Panc1 (cell line): ENCODE data around the gene BEGAIN. TPM values are rescaled to one million over a fixed set of nuclear protein-coding genes. Genes with fewer than 3 reads are reported as not detected.

ENCODE experiments used
- ATAC-seq: fragments of 200-7000 bp; cut with Tn5 transposase; 2 replicates; pipeline ENCODE4 v1.9.1; 2020; ENCODE audit warnings: mild to moderate bottlenecking, moderate library complexity
- BruUV-seq: library from RNA; stranded (reverse); fragments of 400-500 nt; replicated peaks from 2 replicates; lab custom pipeline; 2021; lab: Mats Ljungman, UMichigan
- CTCF ChIA-PET: fragments of 300-600 bp; sonication (Branson Sonifier 250); formaldehyde crosslinking; loops from one replicate; lab custom pipeline; 2022; ENCODE audit warnings: antibody characterized with exemption; lab: Charles Lee
- POLR2A ChIA-PET: fragments of 300-600 bp; sonication (Branson Sonifier 250); formaldehyde crosslinking; loops from one replicate; lab custom pipeline; 2022; ENCODE audit warnings: antibody characterized with exemption; lab: Charles Lee
- DNase-seq: peaks from one replicate; pipeline ENCODE4 v3.0.0-alpha.2; 2010; ENCODE audit warnings: low read depth, low spot score
- H3K27ac ChIP-seq: 2 replicates; pipeline ENCODE4 v1.5.1; 2011; ENCODE audit warnings: mild to moderate bottlenecking, low read length, inconsistent platforms
- H3K27me3 ChIP-seq: fragments of 200-500 bp; sonication (Bioruptor generic); 2 replicates; pipeline ENCODE4 v1.6.0; 2014; ENCODE audit warnings: low read length, inconsistent platforms; ENCODE audit not compliant: control insufficient read depth, insufficient read depth
- H3K36me3 ChIP-seq: fragments of 200-500 bp; sonication (Bioruptor generic); 2 replicates; pipeline ENCODE4 v1.5.1; 2014; ENCODE audit warnings: inconsistent platforms, mild to moderate bottlenecking, low read length, moderate library complexity; ENCODE audit not compliant: control insufficient read depth, insufficient read depth
- H3K4me1 ChIP-seq: 2 replicates; pipeline ENCODE4 v1.5.1; 2011; ENCODE audit warnings: inconsistent platforms, mild to moderate bottlenecking, low read length, moderate library complexity; ENCODE audit not compliant: control insufficient read depth, insufficient read depth
- H3K4me3 ChIP-seq, 2 experiments: 2 replicates each; pipeline ENCODE4 v1.5.1; 2011 to 2012; ENCODE audit warnings: low read depth in 2 of 2, low read length in 2 of 2, mild to moderate bottlenecking in 2 of 2, inconsistent platforms in 1 of 2, moderate library complexity in 1 of 2
- H3K9me3 ChIP-seq: fragments of 200-500 bp; sonication (Bioruptor generic); 2 replicates; pipeline ENCODE4 v1.5.1; 2014; ENCODE audit warnings: low read depth, mild to moderate bottlenecking, inconsistent platforms, low read length, moderate library complexity; ENCODE audit not compliant: control insufficient read depth, insufficient read depth
- POLR2AphosphoS5 ChIP-seq: IDR thresholded peaks from 2 replicates; pipeline ENCODE4 v1.6.1; 2012; ENCODE audit warnings: mild to moderate bottlenecking, low read depth, low read length, moderate library complexity
- SIN3A ChIP-seq: IDR thresholded peaks from 2 replicates; pipeline ENCODE4 v1.6.1; 2012; ENCODE audit warnings: low read depth, mild to moderate bottlenecking, low read length, moderate library complexity, borderline replicate concordance; ENCODE audit not compliant: insufficient read depth
- TCF7L2 ChIP-seq: IDR thresholded peaks from 2 replicates; pipeline ENCODE4 v1.6.1; 2011; ENCODE audit warnings: mild to moderate bottlenecking, low read depth, low read length, inconsistent platforms
- in situ Hi-C: cut with HindIII; loops from 2 replicates; pipeline ENCODE4 v1.10.0; 2016; ENCODE audit warnings: low sequenced_read_pairs, low pct_unique_long_range_greater_than_20kb
- intact Hi-C: fragments of 100-400 bp; cut with micrococcal nuclease; formaldehyde crosslinking; loops from one replicate; pipeline ENCODE4 v1.10.0; 2022; ENCODE audit not compliant: unreplicated experiment
- total RNA-seq: library from RNA; stranded (reverse); gene quantifications from one replicate; pipeline ENCODE4 v1.2.1, GENCODE V29; 2021; ENCODE audit not compliant: unreplicated experiment
- TF ChIP-seq, protein P1 (sequence below): fragments of 450-650 bp; IDR thresholded peaks from 2 replicates; pipeline ENCODE4 v1.5.1; 2017; ENCODE audit warnings: mild to moderate bottlenecking
- TF ChIP-seq, protein P2 (sequence below), 2 experiments: IDR thresholded peaks; 2 replicates each; pipeline ENCODE4 v1.6.1; 2011 to 2012; ENCODE audit warnings: low read depth in 2 of 2, control low read depth in 1 of 2, low read length in 1 of 2, mild to moderate bottlenecking in 1 of 2, moderate library complexity in 1 of 2; ENCODE audit not compliant: insufficient read depth in 1 of 2

The BEGAIN gene
- total RNA-seq, 1 experiment from 2014 or later: 26.5 TPM

DNA sequence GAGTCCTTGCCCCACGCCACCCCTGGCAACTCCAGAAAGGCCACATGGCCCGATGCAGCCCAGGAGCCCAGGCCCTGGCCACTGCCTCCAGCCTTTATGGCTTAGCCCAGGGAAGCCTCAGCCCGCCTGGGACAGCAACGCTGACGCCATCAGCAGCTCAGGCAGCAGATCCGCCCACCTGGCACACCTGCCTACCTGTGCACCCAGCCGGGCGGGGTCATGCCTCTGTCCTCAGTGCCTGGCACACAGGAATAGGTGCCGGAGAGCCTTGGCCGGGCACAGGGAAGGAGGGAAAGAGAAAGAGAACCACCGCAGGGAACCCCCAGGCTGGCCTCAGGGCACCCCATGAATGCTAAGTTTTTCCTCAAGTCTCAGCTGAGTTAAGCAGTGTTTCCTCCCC lies 21.1 kb downstream of the BEGAIN start:
- ChIA-PET POLR2A (no interaction called here), CTCF (no interaction called here)
- no peak for TF ChIP-seq SIN3A
- TF ChIP-seq TCF7L2: no peak
- Histone ChIP-seq H3K4me1 (peaks cover 17% of the 10 kb centered on the region), H3K27ac (peak overlapping the region; percentile 80), H3K9me3 (no peaks in the 10 kb centered on the region), H3K4me3 (peak overlapping the region in 1 of 2 experiments; percentile 53; a peak in 1 of 4 replicates), H3K27me3 (no peaks in the 10 kb centered on the region), H3K36me3 (no peaks in the 10 kb centered on the region)
- no TSS peak for BruUV-seq
- ATAC-seq (no peak), DNase-seq (no peak)
- in situ Hi-C loops: no loop called here
- intact Hi-C loops: no loop called here

DNA sequence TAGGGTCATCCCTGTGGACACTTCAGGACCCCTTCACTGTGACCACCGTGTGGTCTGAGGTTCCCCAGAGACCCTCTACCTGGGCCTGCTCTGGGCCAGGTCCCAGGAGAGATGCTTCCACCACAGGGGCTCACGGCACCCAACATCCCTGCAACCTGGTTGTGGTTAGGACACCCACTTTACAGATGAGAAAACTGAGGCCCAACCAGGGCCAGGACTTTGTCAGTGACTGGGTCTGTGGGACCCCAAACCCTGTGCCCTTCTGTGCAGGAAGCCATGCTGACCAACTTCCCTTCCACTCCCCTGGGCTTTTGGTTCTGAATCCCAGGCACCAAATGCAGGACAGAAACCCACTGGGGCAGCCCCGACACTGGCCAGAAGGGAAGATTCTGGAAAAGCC lies 21.6 kb downstream of the BEGAIN start:
- BruUV-seq: no TSS peak
- Histone ChIP-seq H3K27me3 (no peaks in the 10 kb centered on the region), H3K9me3 (no peaks in the 10 kb centered on the region), H3K36me3 (no peaks in the 10 kb centered on the region), H3K4me3 (no peak overlapping the region), H3K4me1 (peaks cover 17% of the 10 kb centered on the region), H3K27ac (no peak overlapping the region)
- POLR2A ChIA-PET: no interaction called here
- in situ Hi-C loops: no loop called here
- CTCF ChIA-PET: interaction anchor here (0.5 kb wide), 1 partner anchor 195 kb away, joined by 6 read pairs; no protein-coding TSS in a partner anchor
- intact Hi-C loops: no loop called here
- DNase-seq (no peak), ATAC-seq (no peak)
- TF ChIP-seq TCF7L2 (no peak), POLR2AphosphoS5 (no peak)

DNA sequence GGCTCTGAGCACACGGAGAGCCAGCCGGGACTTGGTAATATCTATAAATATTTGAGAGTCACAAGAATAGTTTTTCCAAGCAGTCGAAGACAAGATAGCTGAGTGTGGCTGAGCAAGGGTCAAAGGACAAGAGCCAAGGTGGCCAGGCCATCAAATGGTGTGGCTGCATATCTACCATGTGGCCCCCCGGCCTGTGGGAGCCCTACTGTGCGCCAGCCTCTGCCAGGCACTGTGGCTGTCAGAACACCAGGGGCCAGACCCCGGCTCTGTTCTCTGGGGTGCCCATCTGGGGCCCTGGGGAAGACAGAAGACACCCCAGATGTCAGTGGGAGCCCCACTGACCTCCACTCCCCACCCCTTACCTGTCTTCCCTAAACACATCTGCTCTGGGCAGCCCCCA lies 22.7 kb downstream of the BEGAIN start:
- ChIA-PET CTCF (interaction anchor here (0.5 kb wide), 1 partner anchor 8 kb away, joined by 6 read pairs; no protein-coding TSS in a partner anchor), POLR2A (no interaction called here)
- in situ Hi-C loops: no loop called here
- intact Hi-C loops: no loop called here
- H3K27me3 ChIP-seq: no peaks in the 10 kb centered on the region
- H3K9me3 ChIP-seq: no peaks in the 10 kb centered on the region
- ATAC-seq: no peak
- no peak for DNase-seq
- H3K27ac ChIP-seq: no peak overlapping the region
- H3K4me3 ChIP-seq: no peak overlapping the region
- no peaks in the 10 kb centered on the region for H3K36me3 ChIP-seq
- no TSS peak for BruUV-seq
- peaks cover 13% of the 10 kb centered on the region for H3K4me1 ChIP-seq
- TF ChIP-seq, protein P1, sequence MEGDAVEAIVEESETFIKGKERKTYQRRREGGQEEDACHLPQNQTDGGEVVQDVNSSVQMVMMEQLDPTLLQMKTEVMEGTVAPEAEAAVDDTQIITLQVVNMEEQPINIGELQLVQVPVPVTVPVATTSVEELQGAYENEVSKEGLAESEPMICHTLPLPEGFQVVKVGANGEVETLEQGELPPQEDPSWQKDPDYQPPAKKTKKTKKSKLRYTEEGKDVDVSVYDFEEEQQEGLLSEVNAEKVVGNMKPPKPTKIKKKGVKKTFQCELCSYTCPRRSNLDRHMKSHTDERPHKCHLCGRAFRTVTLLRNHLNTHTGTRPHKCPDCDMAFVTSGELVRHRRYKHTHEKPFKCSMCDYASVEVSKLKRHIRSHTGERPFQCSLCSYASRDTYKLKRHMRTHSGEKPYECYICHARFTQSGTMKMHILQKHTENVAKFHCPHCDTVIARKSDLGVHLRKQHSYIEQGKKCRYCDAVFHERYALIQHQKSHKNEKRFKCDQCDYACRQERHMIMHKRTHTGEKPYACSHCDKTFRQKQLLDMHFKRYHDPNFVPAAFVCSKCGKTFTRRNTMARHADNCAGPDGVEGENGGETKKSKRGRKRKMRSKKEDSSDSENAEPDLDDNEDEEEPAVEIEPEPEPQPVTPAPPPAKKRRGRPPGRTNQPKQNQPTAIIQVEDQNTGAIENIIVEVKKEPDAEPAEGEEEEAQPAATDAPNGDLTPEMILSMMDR: no peak
- TF ChIP-seq SIN3A (no peak), TCF7L2 (no peak), POLR2AphosphoS5 (no peak)
- TF ChIP-seq, protein P2, sequence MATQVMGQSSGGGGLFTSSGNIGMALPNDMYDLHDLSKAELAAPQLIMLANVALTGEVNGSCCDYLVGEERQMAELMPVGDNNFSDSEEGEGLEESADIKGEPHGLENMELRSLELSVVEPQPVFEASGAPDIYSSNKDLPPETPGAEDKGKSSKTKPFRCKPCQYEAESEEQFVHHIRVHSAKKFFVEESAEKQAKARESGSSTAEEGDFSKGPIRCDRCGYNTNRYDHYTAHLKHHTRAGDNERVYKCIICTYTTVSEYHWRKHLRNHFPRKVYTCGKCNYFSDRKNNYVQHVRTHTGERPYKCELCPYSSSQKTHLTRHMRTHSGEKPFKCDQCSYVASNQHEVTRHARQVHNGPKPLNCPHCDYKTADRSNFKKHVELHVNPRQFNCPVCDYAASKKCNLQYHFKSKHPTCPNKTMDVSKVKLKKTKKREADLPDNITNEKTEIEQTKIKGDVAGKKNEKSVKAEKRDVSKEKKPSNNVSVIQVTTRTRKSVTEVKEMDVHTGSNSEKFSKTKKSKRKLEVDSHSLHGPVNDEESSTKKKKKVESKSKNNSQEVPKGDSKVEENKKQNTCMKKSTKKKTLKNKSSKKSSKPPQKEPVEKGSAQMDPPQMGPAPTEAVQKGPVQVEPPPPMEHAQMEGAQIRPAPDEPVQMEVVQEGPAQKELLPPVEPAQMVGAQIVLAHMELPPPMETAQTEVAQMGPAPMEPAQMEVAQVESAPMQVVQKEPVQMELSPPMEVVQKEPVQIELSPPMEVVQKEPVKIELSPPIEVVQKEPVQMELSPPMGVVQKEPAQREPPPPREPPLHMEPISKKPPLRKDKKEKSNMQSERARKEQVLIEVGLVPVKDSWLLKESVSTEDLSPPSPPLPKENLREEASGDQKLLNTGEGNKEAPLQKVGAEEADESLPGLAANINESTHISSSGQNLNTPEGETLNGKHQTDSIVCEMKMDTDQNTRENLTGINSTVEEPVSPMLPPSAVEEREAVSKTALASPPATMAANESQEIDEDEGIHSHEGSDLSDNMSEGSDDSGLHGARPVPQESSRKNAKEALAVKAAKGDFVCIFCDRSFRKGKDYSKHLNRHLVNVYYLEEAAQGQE (IDR thresholded peaks at IDR 0.05; ENCODE audit: insufficient read depth in 1 of 2, low read depth in 2 of 2, low read length in 1 of 2): no peak
